Activated T-helper 1 cell treated with anti-CD3 and anti-CD28 coated beads, Interleukin-12 subunit alpha, Interleukin-12 subunit beta, Interleukin-2, Interleukin-4 antibody, amounts not matched to agents 30 ng/mL and 10 ng/mL and 1 ng/mL, durations not matched to agents 14 hours and 24 hours and 36 hours (primary cell): ENCODE measurements around the gene PDIA5. TPM values are rescaled to one million over a fixed set of nuclear protein-coding genes. Genes with fewer than 3 reads are reported as not detected.
"Not testable (repeated sequence)": the region's sequence is repeated elsewhere in the genome, so short reads cannot be mapped to it uniquely, and the experiment has no call there.

Experiments used
- DNase-seq: peaks from one replicate; pipeline ENCODE4 v3.0.0; 2021; ENCODE audit warnings: low spot score
- H3K27ac Mint-ChIP-seq: one replicate; pipeline ENCODE4 v1.8.0; 2021; ENCODE audit warnings: mild to moderate bottlenecking, mixed read lengths
- H3K27me3 Mint-ChIP-seq: one replicate; pipeline ENCODE4 v1.8.0; 2022; ENCODE audit warnings: mild to moderate bottlenecking, moderate library complexity, mixed read lengths; ENCODE audit not compliant: insufficient read depth
- H3K36me3 Mint-ChIP-seq: one replicate; pipeline ENCODE4 v1.8.0; 2021; ENCODE audit warnings: low read depth, mixed read lengths
- H3K4me1 Mint-ChIP-seq: one replicate; pipeline ENCODE4 v1.8.0; 2021; ENCODE audit warnings: low read depth, mixed read lengths
- H3K4me3 Mint-ChIP-seq: one replicate; pipeline ENCODE4 v1.8.0; 2021; ENCODE audit warnings: mild to moderate bottlenecking, moderate library complexity, mixed read lengths
- H3K9me3 Mint-ChIP-seq: one replicate; pipeline ENCODE4 v1.8.0; 2021; ENCODE audit warnings: mixed read lengths
- intact Hi-C: fragments of 100-400 bp; cut with micrococcal nuclease; formaldehyde crosslinking; loops from one replicate; pipeline ENCODE4 v1.15.1; 2024
- total RNA-seq: library from RNA; stranded (reverse); gene quantifications from 2 replicates; pipeline ENCODE4 v1.2.3, GENCODE V29; 2022

The PDIA5 gene
- total RNA-seq, 1 donor from 2014 or later, result 31.1 TPM

GRCh38 chr3:123110282-123110975, 43.6 kb downstream of the PDIA5 start:
- Mint-ChIP-seq H3K27ac (no peak overlapping the region), H3K4me1 (peaks cover 17% of the 10 kb centered on the region), H3K9me3 (no peaks in the 10 kb centered on the region), H3K36me3 (peaks cover 27% of the 10 kb centered on the region), H3K4me3 (no peak overlapping the region), H3K27me3 (no peaks in the 10 kb centered on the region)
- intact Hi-C loops, result no loop called here
- DNase-seq, result no peak

GRCh38 chr3:123110976-123111615, 44.3 kb downstream of the PDIA5 start:
- no peaks in the 10 kb centered on the region for H3K9me3 Mint-ChIP-seq
- no peaks in the 10 kb centered on the region for H3K27me3 Mint-ChIP-seq
- H3K36me3 Mint-ChIP-seq, result peaks cover 25% of the 10 kb centered on the region
- intact Hi-C loops, result no loop called here
- DNase-seq, result no peak
- H3K4me1 Mint-ChIP-seq, result peaks cover 17% of the 10 kb centered on the region
- H3K4me3 Mint-ChIP-seq, result no peak overlapping the region
- no peak overlapping the region for H3K27ac Mint-ChIP-seq

GRCh38 chr3:123111640-123112039, 44.8 kb downstream of the PDIA5 start:
- Mint-ChIP-seq H3K4me3 (no peak overlapping the region), H3K27me3 (no peaks in the 10 kb centered on the region), H3K36me3 (peaks cover 23% of the 10 kb centered on the region), H3K27ac (no peak overlapping the region), H3K4me1 (peaks cover 17% of the 10 kb centered on the region), H3K9me3 (no peaks in the 10 kb centered on the region)
- intact Hi-C loops, result no loop called here
- no peak for DNase-seq

GRCh38 chr3:123112232-123112631, 45.4 kb downstream of the PDIA5 start:
- DNase-seq, result no peak
- Mint-ChIP-seq H3K9me3 (no peaks in the 10 kb centered on the region), H3K4me1 (peaks cover 17% of the 10 kb centered on the region), H3K4me3 (no peak overlapping the region), H3K27ac (no peak overlapping the region), H3K27me3 (no peaks in the 10 kb centered on the region), H3K36me3 (peaks cover 21% of the 10 kb centered on the region)
- intact Hi-C loops, result no loop called here

GRCh38 chr3:123112656-123113055, 45.8 kb downstream of the PDIA5 start:
- Mint-ChIP-seq H3K36me3 (peaks cover 23% of the 10 kb centered on the region), H3K27ac (peak overlapping the region; percentile 26), H3K4me1 (peaks cover 17% of the 10 kb centered on the region)
- H3K9me3 Mint-ChIP-seq, DNase-seq, H3K4me3 Mint-ChIP-seq, intact Hi-C loops, H3K27me3 Mint-ChIP-seq: not testable (repeated sequence)

GRCh38 chr3:123113889-123114450, 47.1 kb downstream of the PDIA5 start:
- no peaks in the 10 kb centered on the region for H3K27me3 Mint-ChIP-seq

GRCh38 chr3:123116116-123116515, 49.3 kb downstream of the PDIA5 start:
- Mint-ChIP-seq H3K27ac (no peak overlapping the region), H3K36me3 (peaks cover 32% of the 10 kb centered on the region), H3K4me1 (peaks cover 17% of the 10 kb centered on the region), H3K27me3 (no peaks in the 10 kb centered on the region), H3K4me3 (no peak overlapping the region), H3K9me3 (no peaks in the 10 kb centered on the region)
- no peak for DNase-seq
- intact Hi-C loops, result no loop called here

More at GRCh38 chr3:123113889-123114450, 47.1 kb downstream of the PDIA5 start:
- no peak overlapping the region for H3K4me3 Mint-ChIP-seq
- no peaks in the 10 kb centered on the region for H3K9me3 Mint-ChIP-seq
- H3K27ac Mint-ChIP-seq, result peak overlapping the region; percentile 23
- peaks cover 17% of the 10 kb centered on the region for H3K4me1 Mint-ChIP-seq
- intact Hi-C loops, result no loop called here
- H3K36me3 Mint-ChIP-seq, result peaks cover 33% of the 10 kb centered on the region
- no peak for DNase-seq

GRCh38 chr3:123119388-123119787, 52.6 kb downstream of the PDIA5 start:
- H3K9me3 Mint-ChIP-seq, result no peaks in the 10 kb centered on the region
- intact Hi-C loops, result no loop called here
- H3K27me3 Mint-ChIP-seq, result no peaks in the 10 kb centered on the region
- no peak overlapping the region for H3K27ac Mint-ChIP-seq
- peaks cover 40% of the 10 kb centered on the region for H3K36me3 Mint-ChIP-seq
- H3K4me3 Mint-ChIP-seq, result no peak overlapping the region
- H3K4me1 Mint-ChIP-seq, result peaks cover 3% of the 10 kb centered on the region
- DNase-seq, result no peak

GRCh38 chr3:123119802-123120201, 53.0 kb downstream of the PDIA5 start:
- H3K27ac Mint-ChIP-seq, result no peak overlapping the region
- H3K27me3 Mint-ChIP-seq, result no peaks in the 10 kb centered on the region
- no peaks in the 10 kb centered on the region for H3K4me1 Mint-ChIP-seq
- H3K9me3 Mint-ChIP-seq, result no peaks in the 10 kb centered on the region
- H3K4me3 Mint-ChIP-seq, result no peak overlapping the region
- peaks cover 43% of the 10 kb centered on the region for H3K36me3 Mint-ChIP-seq
- intact Hi-C loops, result no loop called here
- DNase-seq, result no peak

GRCh38 chr3:123120573-123120972, 53.7 kb downstream of the PDIA5 start:
- Mint-ChIP-seq H3K9me3 (no peaks in the 10 kb centered on the region), H3K4me3 (no peak overlapping the region), H3K27me3 (no peaks in the 10 kb centered on the region), H3K36me3 (peaks cover 43% of the 10 kb centered on the region), H3K27ac (no peak overlapping the region), H3K4me1 (no peaks in the 10 kb centered on the region)
- DNase-seq, result no peak
- intact Hi-C loops, result no loop called here

- no peaks in the 10 kb centered on the region for H3K9me3 Mint-ChIP-seq
- H3K4me3 Mint-ChIP-seq, result no peak overlapping the region
- peaks cover 47% of the 10 kb centered on the region for H3K36me3 Mint-ChIP-seq
- intact Hi-C loops, result no loop called here
- no peaks in the 10 kb centered on the region for H3K27me3 Mint-ChIP-seq
- H3K4me1 Mint-ChIP-seq, result no peaks in the 10 kb centered on the region
- no peak for DNase-seq
- H3K27ac Mint-ChIP-seq, result no peak overlapping the region
Measured at GRCh38 chr3:123122057-123122456, 55.2 kb downstream of the PDIA5 start.

GRCh38 chr3:123122525-123123315, 55.9 kb downstream of the PDIA5 start:
- H3K9me3 Mint-ChIP-seq, result no peaks in the 10 kb centered on the region
- intact Hi-C loops, result no loop called here
- H3K27ac Mint-ChIP-seq, result peak overlapping the region; percentile 54
- peaks cover 44% of the 10 kb centered on the region for H3K36me3 Mint-ChIP-seq
- no peaks in the 10 kb centered on the region for H3K27me3 Mint-ChIP-seq
- DNase-seq, result no peak
- no peaks in the 10 kb centered on the region for H3K4me1 Mint-ChIP-seq
- H3K4me3 Mint-ChIP-seq, result no peak overlapping the region
